Left renal cortex interstitium (tissue), 4 donors: ENCODE results near the gene NRROS. TPM values are rescaled to one million over a fixed set of nuclear protein-coding genes. Genes with fewer than 3 reads are reported as not detected.

Experiments used
- DNase-seq, 4 donors: peaks; one replicate each; pipeline ENCODE4 v3.0.0-alpha.2; 2013; ENCODE audit warnings: low read depth in 4 of 4, low spot score in 2 of 4, missing footprints in 1 of 4
- polyA plus RNA-seq, 4 donors: library from polyadenylated mRNA; unstranded; fragments of 120-200 nt; gene quantifications; one replicate each; pipeline ENCODE4 v1.2.1, GENCODE V29; 2013; ENCODE audit not compliant: insufficient read length in 4 of 4

Gene NRROS
- polyA plus RNA-seq, 4 donors = 2.4 to 4.2 (median 3.7) TPM

GRCh38 chr3:196645897-196646665 is 6.6 kb downstream of the NRROS start:
- DNase-seq = no peak

GRCh38 chr3:196646666-196647216 is 7.2 kb downstream of the NRROS start:
- DNase-seq = no peak

GRCh38 chr3:196650740-196651311 is 11.3 kb downstream of the NRROS start:
- no peak for DNase-seq

DNA sequence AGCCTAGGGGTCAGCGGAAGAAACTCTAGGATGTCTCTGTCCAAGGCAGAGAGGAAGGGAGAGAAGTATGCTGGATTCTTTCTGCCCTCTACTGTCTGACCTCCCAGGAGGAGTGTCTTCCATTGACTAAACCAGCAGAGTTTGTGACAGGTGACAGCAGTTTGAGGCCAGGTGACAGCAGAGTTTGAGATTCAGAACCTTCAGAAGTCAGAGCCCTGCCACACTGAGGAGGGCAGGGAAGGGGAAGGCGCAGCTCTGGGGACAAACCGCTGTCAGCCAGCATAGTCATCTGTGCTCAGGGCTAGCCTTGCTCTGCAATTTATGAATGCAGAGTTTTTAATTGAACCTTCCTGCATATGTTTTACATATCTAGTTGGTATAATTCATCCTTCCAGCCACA is 12.3 kb downstream of the NRROS start:
- DNase-seq = no peak

DNA sequence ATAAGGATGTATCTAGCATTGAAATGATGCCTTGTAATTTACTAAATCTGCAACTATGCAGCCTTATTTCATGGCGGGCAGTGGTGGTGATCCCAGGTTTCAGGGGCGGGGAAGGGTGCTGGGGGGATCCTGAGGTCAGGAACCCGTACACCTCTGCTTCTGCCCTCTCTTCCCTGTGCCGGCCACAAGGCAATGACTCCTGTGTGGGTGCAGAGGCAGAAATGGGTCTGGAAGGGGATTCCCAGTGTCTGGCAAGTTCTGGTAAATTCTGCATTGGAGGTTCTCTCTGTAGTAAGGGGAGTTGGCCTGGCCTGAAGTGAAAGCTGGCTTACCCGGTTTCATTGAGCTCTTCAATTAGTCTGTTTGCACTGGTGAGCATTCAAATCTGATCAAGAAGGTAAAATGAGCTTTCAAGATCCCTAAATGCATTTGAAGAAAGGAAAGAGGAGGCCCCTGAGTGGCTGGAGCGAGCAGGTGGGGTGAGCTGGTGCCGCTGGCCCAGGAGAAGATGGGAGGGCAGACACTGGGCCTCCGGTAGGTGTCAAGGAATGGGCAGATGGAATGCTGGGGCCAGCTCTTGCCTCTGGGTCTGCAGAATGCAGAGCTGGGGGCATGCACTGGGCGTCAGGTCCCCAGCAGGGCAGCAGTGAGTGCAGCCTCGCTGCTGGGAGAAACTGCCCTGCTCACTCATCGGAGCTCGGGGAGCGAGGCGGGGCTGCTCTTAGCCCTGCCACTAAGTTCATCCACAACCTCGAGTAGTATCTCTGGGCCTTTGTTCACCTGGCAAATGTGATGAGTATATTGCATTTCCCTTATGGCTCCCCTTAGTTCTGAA is 13.7 kb downstream of the NRROS start:
- no peak for DNase-seq

DNA sequence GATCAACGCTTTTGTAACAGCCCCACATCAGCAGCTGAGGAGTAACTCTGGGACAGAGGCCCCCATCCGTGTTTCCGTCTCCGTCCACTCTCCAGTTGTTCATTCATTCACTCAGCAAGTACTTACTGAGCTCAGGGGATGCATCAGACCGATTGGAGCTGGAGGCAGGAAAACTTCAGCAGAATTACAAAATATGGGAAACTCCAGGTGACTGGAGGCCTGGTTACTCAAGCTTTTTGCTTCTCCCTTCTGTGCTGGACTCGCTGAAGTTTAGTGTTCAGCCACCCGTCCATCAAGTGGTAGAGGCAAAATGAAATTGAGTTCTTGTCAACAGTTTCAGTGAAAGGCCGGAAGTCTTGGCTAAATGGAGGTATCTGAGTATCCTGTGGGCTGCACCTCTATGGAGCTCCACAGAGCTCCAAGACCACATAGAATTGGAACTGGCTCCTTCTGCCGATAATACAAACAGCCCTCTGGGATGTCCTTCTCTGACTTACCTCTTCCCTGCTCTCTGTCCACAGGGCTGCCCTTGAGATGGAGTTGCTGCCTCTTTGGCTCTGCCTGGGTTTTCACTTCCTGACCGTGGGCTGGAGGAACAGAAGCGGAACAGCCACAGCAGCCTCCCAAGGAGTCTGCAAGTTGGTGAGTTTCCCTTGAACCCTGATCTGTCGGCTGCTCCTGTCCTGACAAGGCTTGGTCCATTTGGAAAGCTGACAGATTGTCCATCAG is 14.7 kb downstream of the NRROS start:
- no peak for DNase-seq

DNA sequence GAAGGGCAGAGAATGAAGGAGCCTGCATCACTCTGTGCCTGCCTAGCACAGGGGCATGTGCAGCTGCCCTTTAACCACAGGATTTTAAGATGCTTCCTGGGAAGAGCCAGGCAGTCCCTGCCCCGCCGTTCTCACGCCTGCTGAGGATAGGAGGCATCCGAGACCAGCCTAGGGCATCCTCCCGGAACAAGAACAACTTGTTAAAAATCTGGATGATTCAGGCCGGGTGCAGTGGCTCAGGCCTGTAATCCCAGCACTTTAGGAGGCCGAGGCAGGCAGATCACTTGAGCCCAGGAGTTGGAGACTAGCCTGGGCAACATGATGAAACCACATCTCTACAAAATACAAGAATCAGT is 15.2 kb downstream of the NRROS start:
- no peak for DNase-seq

DNA sequence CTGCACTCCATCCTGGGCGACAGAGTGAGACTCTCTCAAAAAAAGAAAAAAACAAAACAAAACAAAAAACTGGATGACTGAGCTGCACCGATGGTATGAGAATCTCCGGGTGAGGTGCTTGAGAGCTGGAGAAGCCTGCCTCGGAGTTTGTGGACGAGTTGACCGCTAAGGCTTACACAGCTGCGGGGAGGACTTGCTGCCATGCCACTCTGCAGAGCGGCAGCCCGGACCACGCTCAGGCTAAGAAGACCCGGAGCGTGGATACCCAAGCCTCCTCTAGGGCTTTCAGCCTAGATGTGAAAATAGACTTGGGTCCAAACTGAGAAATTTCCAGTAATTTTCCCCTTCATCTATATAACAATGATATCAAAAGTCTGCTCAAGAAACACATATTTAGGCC is 16.0 kb downstream of the NRROS start:
- DNase-seq = no peak

DNA sequence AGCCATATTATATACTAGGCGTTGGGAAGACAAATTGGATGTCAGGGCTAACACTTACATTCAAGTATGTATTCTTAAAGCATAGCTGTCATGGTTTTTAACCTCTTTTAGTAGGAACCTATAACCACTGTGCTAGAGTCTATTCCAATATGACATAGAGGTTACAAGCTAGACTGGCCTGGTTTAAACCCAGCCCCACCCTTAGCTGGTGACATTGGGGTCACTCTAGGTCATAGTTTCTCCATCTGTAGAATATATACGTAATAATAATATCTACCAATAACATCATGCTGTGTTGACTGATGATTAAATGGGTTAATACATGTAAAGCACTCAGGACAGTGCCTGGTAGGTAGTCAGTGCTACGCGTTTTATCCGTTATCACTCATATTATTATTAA is 16.7 kb downstream of the NRROS start:
- DNase-seq = no peak

DNA sequence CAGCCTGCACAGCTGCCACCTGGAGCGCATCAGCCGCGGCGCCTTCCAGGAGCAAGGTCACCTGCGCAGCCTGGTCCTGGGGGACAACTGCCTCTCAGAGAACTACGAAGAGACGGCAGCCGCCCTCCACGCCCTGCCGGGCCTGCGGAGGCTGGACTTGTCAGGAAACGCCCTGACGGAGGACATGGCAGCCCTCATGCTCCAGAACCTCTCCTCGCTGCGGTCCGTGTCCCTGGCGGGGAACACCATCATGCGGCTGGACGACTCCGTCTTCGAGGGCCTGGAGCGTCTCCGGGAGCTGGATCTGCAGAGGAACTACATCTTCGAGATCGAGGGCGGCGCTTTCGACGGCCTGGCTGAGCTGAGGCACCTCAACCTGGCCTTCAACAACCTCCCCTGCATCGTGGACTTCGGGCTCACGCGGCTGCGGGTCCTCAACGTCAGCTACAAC is 20.4 kb downstream of the NRROS start:
- no peak for DNase-seq

GRCh38 chr3:196660381-196661166 is 21.1 kb downstream of the NRROS start:
- DNase-seq = no peak

DNA sequence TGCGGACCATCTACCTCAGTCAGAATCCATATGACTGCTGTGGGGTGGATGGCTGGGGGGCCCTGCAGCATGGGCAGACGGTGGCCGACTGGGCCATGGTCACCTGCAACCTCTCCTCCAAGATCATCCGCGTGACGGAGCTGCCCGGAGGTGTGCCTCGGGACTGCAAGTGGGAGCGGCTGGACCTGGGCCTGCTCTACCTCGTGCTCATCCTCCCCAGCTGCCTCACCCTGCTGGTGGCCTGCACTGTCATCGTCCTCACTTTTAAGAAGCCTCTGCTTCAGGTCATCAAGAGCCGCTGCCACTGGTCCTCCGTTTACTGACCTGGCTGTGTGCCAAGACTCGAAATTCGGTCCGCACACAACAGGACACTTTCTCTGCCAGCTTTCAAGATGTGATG is 21.9 kb downstream of the NRROS start:
- no peak for DNase-seq

GRCh38 chr3:196662033-196662432 is 22.5 kb downstream of the NRROS start:
- no peak for DNase-seq

DNA sequence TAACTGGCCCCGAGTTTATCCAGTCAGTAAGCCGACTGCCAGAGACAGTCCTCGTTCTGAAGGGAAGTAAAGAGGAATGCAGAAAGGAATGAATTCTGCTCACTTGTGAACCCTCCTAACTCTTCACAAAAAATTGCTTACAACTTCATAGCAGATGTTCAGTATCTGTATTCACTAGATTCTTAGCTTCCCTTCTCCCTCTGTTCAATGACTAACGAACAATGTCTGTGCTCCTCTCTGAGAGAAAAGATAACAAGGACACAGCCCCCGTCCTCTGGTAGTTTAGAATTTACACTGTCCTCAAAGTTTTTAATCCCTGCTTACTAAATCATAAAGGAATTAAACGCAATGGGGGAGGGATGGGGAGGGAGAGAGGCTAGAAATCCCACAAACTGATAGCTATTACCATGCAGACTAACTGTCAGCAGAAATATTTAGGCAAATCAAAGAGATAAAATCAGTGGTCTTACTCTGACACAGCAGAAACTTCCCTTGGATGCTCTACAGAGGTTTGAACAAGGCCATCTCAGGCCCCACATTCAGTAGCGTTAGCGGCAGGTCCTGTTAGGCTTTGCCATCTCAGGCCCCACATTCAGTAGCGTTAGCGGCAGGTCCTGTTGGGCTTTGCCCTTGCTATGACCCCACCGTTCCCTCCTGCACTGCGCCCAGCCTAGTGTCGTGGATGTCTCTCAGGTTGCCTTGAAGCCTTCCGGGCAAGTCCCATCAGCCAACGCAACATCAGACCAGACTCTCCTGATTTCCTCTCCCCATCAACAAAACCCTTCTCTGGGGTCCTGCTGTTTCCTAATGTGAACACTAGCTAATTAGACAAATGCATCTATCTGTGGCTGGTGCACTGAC is 23.4 kb downstream of the NRROS start:
- DNase-seq = no peak

GRCh38 chr3:196666001-196666867 is 26.7 kb downstream of the NRROS start:
- DNase-seq = no peak

- no peak for DNase-seq
Observed at GRCh38 chr3:196667056-196667825, 27.7 kb downstream of the NRROS start.

- DNase-seq = no peak
Observed at GRCh38 chr3:196670339-196670738, 30.8 kb downstream of the NRROS start.
